NCI-H526 (cell line): ENCODE results near the gene GNAL.
"Not testable (repeated sequence)": the region's sequence is repeated elsewhere in the genome, so short reads cannot be mapped to it uniquely, and the experiment has no call there.

Source experiments
- DNase-seq, 2 experiments: peaks; one replicate each; lab custom pipeline; 2025; lab: John Stamatoyannopoulos, UW

The GNAL gene

GRCh38 chr18:11688972-11689668, at the start of gene GNAL:
Gene GNAL, plus strand, starts transcription at chr18:11689264. Its CDS starts 300 bp downstream, at chr18:11689564.
- peak; percentile 15 to 87 for DNase-seq

- DNase-seq, result not testable (repeated sequence)
Measured at GRCh38 chr18:11647310-11647709, 41.8 kb upstream of the GNAL start.

- DNase-seq, result not testable (repeated sequence)
Measured at GRCh38 chr18:11647804-11648203, 41.3 kb upstream of the GNAL start.

GRCh38 chr18:11649839-11650238, 39.2 kb upstream of the GNAL start:
- DNase-seq, result no peak

GRCh38 chr18:11651899-11652298, 37.2 kb upstream of the GNAL start:
- DNase-seq, result no peak

- DNase-seq, result no peak
Measured at GRCh38 chr18:11653521-11653920, 35.5 kb upstream of the GNAL start.

- peak in 1 of 2 experiments; percentile 50 for DNase-seq
Measured at GRCh38 chr18:11654736-11655605, 34.1 kb upstream of the GNAL start.

- DNase-seq, result no peak
Measured at GRCh38 chr18:11655606-11655932, 33.5 kb upstream of the GNAL start.

GRCh38 chr18:11657152-11657551, 31.9 kb upstream of the GNAL start:
- DNase-seq, result no peak

- DNase-seq, result no peak
Measured at GRCh38 chr18:11657554-11657953, 31.5 kb upstream of the GNAL start.

- DNase-seq, result no peak
Measured at GRCh38 chr18:11658019-11658418, 31.0 kb upstream of the GNAL start.

GRCh38 chr18:11658989-11659388, 30.1 kb upstream of the GNAL start:
- no peak for DNase-seq

- DNase-seq, result no peak
Measured at GRCh38 chr18:11660691-11661090, 28.4 kb upstream of the GNAL start.

GRCh38 chr18:11661430-11661829, 27.6 kb upstream of the GNAL start:
- no peak for DNase-seq

- no peak for DNase-seq
Measured at GRCh38 chr18:11663439-11664029, 25.5 kb upstream of the GNAL start.

- no peak for DNase-seq
Measured at GRCh38 chr18:11664286-11664685, 24.8 kb upstream of the GNAL start.

GRCh38 chr18:11665146-11665545, 23.9 kb upstream of the GNAL start:
- DNase-seq, result no peak

GRCh38 chr18:11665587-11665986, 23.5 kb upstream of the GNAL start:
- no peak for DNase-seq

- no peak for DNase-seq
Measured at GRCh38 chr18:11666176-11666575, 22.9 kb upstream of the GNAL start.

- no peak for DNase-seq
Measured at GRCh38 chr18:11666831-11667230, 22.2 kb upstream of the GNAL start.

GRCh38 chr18:11667578-11667977, 21.5 kb upstream of the GNAL start:
- no peak for DNase-seq

GRCh38 chr18:11668441-11669169, 20.5 kb upstream of the GNAL start:
- no peak for DNase-seq
